H9 (cell line): ENCODE measurements around the gene TEX10. TPM values are rescaled to one million over a fixed set of nuclear protein-coding genes. Genes with fewer than 3 reads are reported as not detected.

Experiments used
- DNase-seq: peaks from one replicate; pipeline ENCODE4 v3.0.0-alpha.2; 2017
- H2AFZ ChIP-seq: one replicate; pipeline ENCODE4 v1.6.1; 2013; ENCODE audit warnings: mild to moderate bottlenecking, low read length, control low read depth, moderate library complexity
- H2AK5ac ChIP-seq: 2 replicates; pipeline ENCODE4 v1.6.1; 2013; ENCODE audit warnings: low read length, control low read depth, mixed read lengths; ENCODE audit not compliant: insufficient read length
- H2BK120ac ChIP-seq: one replicate; pipeline ENCODE4 v1.6.1; 2013; ENCODE audit warnings: low read depth, mild to moderate bottlenecking, low read length, control low read depth, inconsistent platforms; ENCODE audit not compliant: poor library complexity, severe bottlenecking
- H2BK12ac ChIP-seq: 2 replicates; pipeline ENCODE4 v1.6.1; 2013; ENCODE audit warnings: low read length, control low read depth, mixed read lengths, low read depth; ENCODE audit not compliant: insufficient read length
- H2BK15ac ChIP-seq: 2 replicates; pipeline ENCODE4 v1.6.1; 2013; ENCODE audit warnings: low read depth, low read length, control low read depth
- H2BK20ac ChIP-seq: one replicate; pipeline ENCODE4 v1.6.1; 2013; ENCODE audit warnings: low read depth, mild to moderate bottlenecking, low read length, control low read depth, inconsistent platforms; ENCODE audit not compliant: poor library complexity, severe bottlenecking
- H2BK5ac ChIP-seq: 2 replicates; pipeline ENCODE4 v1.6.1; 2013; ENCODE audit warnings: low read length, control low read depth, mixed read lengths; ENCODE audit not compliant: insufficient read length
- H3K14ac ChIP-seq: 2 replicates; pipeline ENCODE4 v1.6.1; 2013; ENCODE audit warnings: low read length, control low read depth; ENCODE audit not compliant: insufficient read depth
- H3K18ac ChIP-seq: 2 replicates; pipeline ENCODE4 v1.6.1; 2013; ENCODE audit warnings: low read depth, mild to moderate bottlenecking, mixed read lengths, low read length, control low read depth; ENCODE audit not compliant: insufficient read length
- H3K23ac ChIP-seq: 2 replicates; pipeline ENCODE4 v1.6.1; 2013; ENCODE audit warnings: low read length, control low read depth, mixed read lengths, low read depth; ENCODE audit not compliant: insufficient read length
- H3K23me2 ChIP-seq: 2 replicates; pipeline ENCODE4 v1.6.1; 2013; ENCODE audit warnings: low read depth, mild to moderate bottlenecking, mixed read lengths, low read length, control low read depth; ENCODE audit not compliant: insufficient read length, poor library complexity, severe bottlenecking
- H3K27ac ChIP-seq: 2 replicates; pipeline ENCODE4 v1.5.1; 2013; ENCODE audit warnings: low read length, control low read depth, mixed read lengths, low read depth; ENCODE audit not compliant: insufficient read length
- H3K27me3 ChIP-seq: 2 replicates; pipeline ENCODE4 v1.6.1; 2013; ENCODE audit warnings: low read length, control low read depth, inconsistent platforms; ENCODE audit not compliant: insufficient read depth
- H3K4ac ChIP-seq: 2 replicates; pipeline ENCODE4 v1.6.1; 2013; ENCODE audit warnings: low read depth, mild to moderate bottlenecking, control low read depth, inconsistent platforms, low read length, moderate library complexity
- H3K4me1 ChIP-seq: 2 replicates; pipeline ENCODE4 v1.6.1; 2013; ENCODE audit warnings: low read length, control low read depth, inconsistent platforms; ENCODE audit not compliant: insufficient read depth
- H3K4me2 ChIP-seq: 2 replicates; pipeline ENCODE4 v1.6.1; 2013; ENCODE audit warnings: low read length, control low read depth, mixed read lengths; ENCODE audit not compliant: insufficient read length, insufficient read depth
- H3K56ac ChIP-seq: 2 replicates; pipeline ENCODE4 v1.6.1; 2013; ENCODE audit warnings: low read depth, mild to moderate bottlenecking, mixed read lengths, low read length, control low read depth; ENCODE audit not compliant: insufficient read length
- H3K79me1 ChIP-seq: 2 replicates; pipeline ENCODE4 v1.6.1; 2013; ENCODE audit warnings: low read depth, mild to moderate bottlenecking, moderate library complexity, low read length, control low read depth, inconsistent platforms; ENCODE audit not compliant: insufficient read depth, poor library complexity, severe bottlenecking
- H3K79me2 ChIP-seq: 2 replicates; pipeline ENCODE4 v1.6.1; 2013; ENCODE audit warnings: low read length, control low read depth, inconsistent platforms; ENCODE audit not compliant: insufficient read depth
- H3K9ac ChIP-seq: 2 replicates; pipeline ENCODE4 v1.6.1; 2013; ENCODE audit warnings: low read length, control low read depth, mixed read lengths; ENCODE audit not compliant: insufficient read length; ENCODE audit errors: extremely low read depth
- H3K9me3 ChIP-seq: one replicate; pipeline ENCODE4 v1.6.1; 2013; ENCODE audit warnings: low read depth, low read length, inconsistent platforms; ENCODE audit not compliant: control insufficient read depth
- H3T11ph ChIP-seq: one replicate; pipeline ENCODE4 v1.6.1; 2013; ENCODE audit warnings: mild to moderate bottlenecking, low read length, control low read depth, inconsistent platforms
- H4K20me1 ChIP-seq: one replicate; pipeline ENCODE4 v1.6.1; 2013; ENCODE audit not compliant: control insufficient read depth, insufficient read length, insufficient read depth
- H4K5ac ChIP-seq: 2 replicates; pipeline ENCODE4 v1.6.1; 2013; ENCODE audit warnings: low read depth, mild to moderate bottlenecking, mixed read lengths, low read length, control low read depth; ENCODE audit not compliant: insufficient read length
- H4K8ac ChIP-seq: replicated peaks from 2 replicates; pipeline ENCODE4 v1.6.1; 2013; ENCODE audit warnings: low read length, control low read depth, mixed read lengths, low read depth; ENCODE audit not compliant: insufficient read length
- H4K91ac ChIP-seq: 2 replicates; pipeline ENCODE4 v1.6.1; 2013; ENCODE audit warnings: low read depth, mild to moderate bottlenecking, moderate library complexity, mixed read lengths, low read length, control low read depth; ENCODE audit not compliant: insufficient read length
- H3K27ac Mint-ChIP-seq, 3 experiments: 2 replicates in 2 of 3; 3 replicates in 1 of 3; pipeline ENCODE4 v1.8.0; 2020 to 2021; ENCODE audit warnings: mixed read lengths in 3 of 3, mild to moderate bottlenecking in 1 of 3, moderate library complexity in 1 of 3
- H3K27me3 Mint-ChIP-seq: 2 replicates; pipeline ENCODE4 v1.8.0; 2021; ENCODE audit warnings: low read depth, mild to moderate bottlenecking, moderate library complexity, mixed read lengths
- H3K36me3 Mint-ChIP-seq, 3 experiments: 2 replicates in 2 of 3; 3 replicates in 1 of 3; pipeline ENCODE4 v1.8.0; 2020 to 2021; ENCODE audit warnings: low read depth in 3 of 3, mixed read lengths in 3 of 3; ENCODE audit not compliant: insufficient read depth in 1 of 3
- H3K4me1 Mint-ChIP-seq, 2 experiments: 2 replicates each; pipeline ENCODE4 v1.8.0; 2020; ENCODE audit warnings: mixed read lengths in 2 of 2
- H3K4me3 Mint-ChIP-seq, 2 experiments: 2 replicates in 1 of 2; 3 replicates in 1 of 2; pipeline ENCODE4 v1.8.0; 2020 to 2021; ENCODE audit warnings: mild to moderate bottlenecking in 2 of 2, mixed read lengths in 2 of 2, moderate library complexity in 1 of 2
- H3K9me3 Mint-ChIP-seq, 2 experiments: 2 replicates in 1 of 2; 3 replicates in 1 of 2; pipeline ENCODE4 v1.8.0; 2020; ENCODE audit warnings: mild to moderate bottlenecking in 2 of 2, mixed read lengths in 2 of 2, moderate library complexity in 1 of 2
- WGBS: extraction: QIAGEN DNeasy Blood & Tissue Kit; methylation state at CpG from one replicate; pipeline ENCODE4 v1.1.7; 2013; ENCODE audit warnings: missing lambda C conversion rate, low lambda C conversion rate, mixed read lengths; ENCODE audit not compliant: insufficient read length; ENCODE audit errors: extremely low coverage; 5-methylcytosine and 5-hydroxymethylcytosine counted together
- long read RNA-seq: library from polyadenylated mRNA; unstranded; transcript quantifications from one replicate; pipeline ENCODE4 v2.0.0, GENCODE V29; 2020
- total RNA-seq: library from RNA; stranded (reverse); gene quantifications from 2 replicates; pipeline ENCODE4 v1.2.1, GENCODE V29; 2021
- TF ChIP-seq, protein P1 (sequence below): fragments of 200-600 bp; sonication (generic); conservative IDR thresholded peaks from 3 replicates; pipeline ENCODE4 v1.8.0; 2021; ENCODE audit warnings: antibody characterized with exemption, mild to moderate bottlenecking

TEX10 gene
- total RNA-seq = 70.8 and 71.6 TPM in 2 replicates
- long read RNA-seq, transcript TEX10-201 (15 exons, 3,074 nt) = major isoform, 375 of 567 reads
- long read RNA-seq, partial matches to known transcripts = 61 of 567 reads
- long read RNA-seq, other reads (novel, unspliced or antisense) = 131 of 567 reads

DNA sequence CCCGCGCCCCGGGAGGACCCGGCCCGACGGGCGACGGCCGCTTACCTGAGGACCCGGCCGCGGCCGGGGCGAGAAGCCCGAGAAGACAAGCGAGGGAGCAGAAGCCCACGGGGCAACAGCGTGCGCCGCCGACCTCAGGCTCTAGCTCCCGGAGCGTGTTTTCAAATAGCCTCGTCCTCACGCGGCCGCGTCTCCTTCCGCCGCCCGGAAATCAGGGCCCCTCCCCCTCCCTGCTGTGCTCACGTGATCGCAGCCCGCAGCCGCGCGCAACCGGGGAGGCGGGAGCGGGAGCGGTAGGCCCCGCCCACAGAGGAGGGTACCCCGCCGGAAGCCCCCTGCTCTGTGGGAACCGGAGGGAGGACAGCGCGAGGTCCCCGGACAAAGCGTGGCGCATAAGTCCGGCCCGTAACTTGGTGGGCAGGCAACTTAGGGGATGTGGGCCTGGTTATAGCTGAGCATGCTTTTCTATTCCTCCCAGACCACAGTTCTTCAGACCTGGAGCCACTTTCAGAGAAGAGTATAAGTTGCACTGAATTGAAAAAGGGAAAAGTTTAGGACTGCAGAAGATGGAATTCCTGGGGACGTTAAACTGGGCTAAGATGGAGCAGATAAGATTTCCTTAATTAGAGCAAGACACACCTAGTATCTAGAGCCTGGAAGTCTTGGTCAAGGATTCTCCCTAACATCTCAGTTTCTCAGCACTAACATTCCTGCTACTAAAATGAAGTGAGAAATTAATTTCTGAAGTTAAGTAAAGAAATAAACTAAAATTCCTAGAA lies at the start of gene TEX10:
TSS of gene TEX10 (minus strand) at position 216 of the 779 bp plus-strand sequence. CDS start 3,579 bp downstream, outside the sequence.
- Histone ChIP-seq H2BK120ac (no peak within 1 kb of the TSS), H2AK5ac (no peak within 1 kb of the TSS), H3T11ph (no peak within 1 kb of the TSS), H2AFZ (no peak within 1 kb of the TSS), H2BK5ac (no peak within 1 kb of the TSS), H3K14ac (peak within 1 kb of the TSS; percentile 88), H3K4me1 (peaks cover 8% of the 10 kb centered on the region; the same call in 1 of the 2 replicates), H2BK12ac (no peak within 1 kb of the TSS), H3K27ac (no peak within 1 kb of the TSS), H3K9me3 (no peaks in the 10 kb centered on the region), H2BK20ac (no peak within 1 kb of the TSS), H3K23me2 (peaks cover 9% of the 10 kb centered on the region), H4K5ac (no peak within 1 kb of the TSS), H3K9ac (peak within 1 kb of the TSS; percentile 95), H3K4ac (no peak within 1 kb of the TSS; the same call in 1 of the 2 replicates), H3K79me1 (no peaks in the 10 kb centered on the region), H3K18ac (peak within 1 kb of the TSS; percentile 41), H3K79me2 (peaks cover 38% of the 10 kb centered on the region), H4K91ac (no peak within 1 kb of the TSS), H2BK15ac (no peak within 1 kb of the TSS), H4K8ac (no peak within 1 kb of the TSS), H3K27me3 (no peaks in the 10 kb centered on the region), H3K23ac (no peak within 1 kb of the TSS), H3K56ac (no peak within 1 kb of the TSS), H4K20me1 (peaks cover 2% of the 10 kb centered on the region), H3K4me2 (peak within 1 kb of the TSS; percentile 91)
- peak; percentile 94 for DNase-seq
- H3K9me3 Mint-ChIP-seq = peaks cover 3 to 9% of the 10 kb centered on the region in 2 experiments
- H3K4me1 Mint-ChIP-seq = peaks cover 43% of the 10 kb centered on the region in 2 experiments
- H3K27me3 Mint-ChIP-seq = no peaks in the 10 kb centered on the region
- TF ChIP-seq, protein P1, sequence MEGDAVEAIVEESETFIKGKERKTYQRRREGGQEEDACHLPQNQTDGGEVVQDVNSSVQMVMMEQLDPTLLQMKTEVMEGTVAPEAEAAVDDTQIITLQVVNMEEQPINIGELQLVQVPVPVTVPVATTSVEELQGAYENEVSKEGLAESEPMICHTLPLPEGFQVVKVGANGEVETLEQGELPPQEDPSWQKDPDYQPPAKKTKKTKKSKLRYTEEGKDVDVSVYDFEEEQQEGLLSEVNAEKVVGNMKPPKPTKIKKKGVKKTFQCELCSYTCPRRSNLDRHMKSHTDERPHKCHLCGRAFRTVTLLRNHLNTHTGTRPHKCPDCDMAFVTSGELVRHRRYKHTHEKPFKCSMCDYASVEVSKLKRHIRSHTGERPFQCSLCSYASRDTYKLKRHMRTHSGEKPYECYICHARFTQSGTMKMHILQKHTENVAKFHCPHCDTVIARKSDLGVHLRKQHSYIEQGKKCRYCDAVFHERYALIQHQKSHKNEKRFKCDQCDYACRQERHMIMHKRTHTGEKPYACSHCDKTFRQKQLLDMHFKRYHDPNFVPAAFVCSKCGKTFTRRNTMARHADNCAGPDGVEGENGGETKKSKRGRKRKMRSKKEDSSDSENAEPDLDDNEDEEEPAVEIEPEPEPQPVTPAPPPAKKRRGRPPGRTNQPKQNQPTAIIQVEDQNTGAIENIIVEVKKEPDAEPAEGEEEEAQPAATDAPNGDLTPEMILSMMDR = no peak
- peak within 1 kb of the TSS; percentile 90 to 98 for H3K4me3 Mint-ChIP-seq
- WGBS = no CpG with 5 or more reads among the region's 53 CpGs
- peak within 1 kb of the TSS; percentile 73 to 97 (median 95) for H3K27ac Mint-ChIP-seq
- peaks cover 13 to 25% (median 14%) of the 10 kb centered on the region in 3 experiments for H3K36me3 Mint-ChIP-seq
